ENCODE measurements around the gene TEFM.
A peak's percentile ranks its signal among the peaks of the same experiment; 100 is the strongest.
"Not testable (repeated sequence)": the region's sequence is repeated elsewhere in the genome, so short reads cannot be mapped to it uniquely, and the experiment has no call there.

The TEFM gene

GRCh38 chr17:30942308-30943079 is 36.5 kb upstream of the TEFM start:
- TF ChIP-seq CTCF (IDR thresholded peaks at IDR 0.05; ENCODE audit: low read depth, low read length, poor library complexity, severe bottlenecking) (no peak), EZH2phosphoT487 (IDR thresholded peaks at IDR 0.05; ENCODE audit: borderline replicate concordance, low read length) (no peak)
- Histone ChIP-seq H3K4me2 (ENCODE audit: low read length) (no peak overlapping the region), H3K9me2 (replicated peaks; ENCODE audit: control insufficient read depth, low read length) (no peaks in the 10 kb centered on the region)

GRCh38 chr17:30939051-30939689 is 33.1 kb upstream of the TEFM start:
- H3K36me3 ChIP-seq (ENCODE audit: control insufficient read depth, low read length), result no peaks in the 10 kb centered on the region
- H3K9me2 ChIP-seq (replicated peaks; ENCODE audit: control insufficient read depth, low read length), result no peaks in the 10 kb centered on the region
- no peaks in the 10 kb centered on the region for H3K27me3 ChIP-seq (ENCODE audit: control insufficient read depth, low read length)
- H3F3A ChIP-seq (ENCODE audit: control insufficient read depth, insufficient read depth), result no peaks in the 10 kb centered on the region
- TF ChIP-seq CTCF (IDR thresholded peaks at IDR 0.05; ENCODE audit: low read depth, low read length, poor library complexity, severe bottlenecking) (no peak), EZH2phosphoT487 (IDR thresholded peaks at IDR 0.05; ENCODE audit: borderline replicate concordance, low read length) (no peak)
- no peaks in the 10 kb centered on the region for H4K20me1 ChIP-seq (ENCODE audit: control insufficient read depth, insufficient read depth, low read depth, low read length)
- H3K4me3 ChIP-seq (ENCODE audit: low read length), result peak overlapping the region; percentile 1; the same call in 1 of the 2 replicates
- no peaks in the 10 kb centered on the region for H3K79me2 ChIP-seq (ENCODE audit: control insufficient read depth, low read length)
- H3K4me2 ChIP-seq (ENCODE audit: low read length), result peak overlapping the region; percentile 41
- H3K9me3 ChIP-seq (ENCODE audit: control insufficient read depth, insufficient read depth, low read length), result no peaks in the 10 kb centered on the region
- peaks cover 10% of the 10 kb centered on the region for H3K4me1 ChIP-seq (ENCODE audit: control insufficient read depth, low read length)
- H3K27ac ChIP-seq (ENCODE audit: low read depth, low read length), result no peak overlapping the region

More at GRCh38 chr17:30942308-30943079, 36.5 kb upstream of the TEFM start:
- no peak overlapping the region for H3K4me3 ChIP-seq (ENCODE audit: low read length)
- H3K9me3 ChIP-seq (ENCODE audit: control insufficient read depth, insufficient read depth, low read length), result no peaks in the 10 kb centered on the region
- no peaks in the 10 kb centered on the region for H4K20me1 ChIP-seq (ENCODE audit: control insufficient read depth, insufficient read depth, low read depth, low read length)
- no peaks in the 10 kb centered on the region for H3K79me2 ChIP-seq (ENCODE audit: control insufficient read depth, low read length)
- no peaks in the 10 kb centered on the region for H3K27me3 ChIP-seq (ENCODE audit: control insufficient read depth, low read length)
- no peaks in the 10 kb centered on the region for H3K36me3 ChIP-seq (ENCODE audit: control insufficient read depth, low read length)
- no peak overlapping the region for H3K27ac ChIP-seq (ENCODE audit: low read depth, low read length)
- H3K4me1 ChIP-seq (ENCODE audit: control insufficient read depth, low read length), result peaks cover 10% of the 10 kb centered on the region
- no peaks in the 10 kb centered on the region for H3F3A ChIP-seq (ENCODE audit: control insufficient read depth, insufficient read depth)

GRCh38 chr17:30933966-30934365 is 27.9 kb upstream of the TEFM start:
- H3K4me3 ChIP-seq (ENCODE audit: low read length), result no peak overlapping the region
- H3K27me3 ChIP-seq (ENCODE audit: control insufficient read depth, low read length), result no peaks in the 10 kb centered on the region
- H3K36me3 ChIP-seq (ENCODE audit: control insufficient read depth, low read length), result no peaks in the 10 kb centered on the region
- no peaks in the 10 kb centered on the region for H3K9me3 ChIP-seq (ENCODE audit: control insufficient read depth, insufficient read depth, low read length)
- H3K4me2 ChIP-seq (ENCODE audit: low read length), result no peak overlapping the region
- no peaks in the 10 kb centered on the region for H3K79me2 ChIP-seq (ENCODE audit: control insufficient read depth, low read length)
- H3K4me1 ChIP-seq (ENCODE audit: control insufficient read depth, low read length), result peaks cover 3% of the 10 kb centered on the region
- H3F3A ChIP-seq (ENCODE audit: control insufficient read depth, insufficient read depth), result no peaks in the 10 kb centered on the region
- TF ChIP-seq EZH2phosphoT487 (IDR thresholded peaks at IDR 0.05; ENCODE audit: borderline replicate concordance, low read length), result no peak
- TF ChIP-seq CTCF (IDR thresholded peaks at IDR 0.05; ENCODE audit: low read depth, low read length, poor library complexity, severe bottlenecking), result no peak
- no peak overlapping the region for H3K27ac ChIP-seq (ENCODE audit: low read depth, low read length)
- no peaks in the 10 kb centered on the region for H4K20me1 ChIP-seq (ENCODE audit: control insufficient read depth, insufficient read depth, low read depth, low read length)
- H3K9me2 ChIP-seq (replicated peaks; ENCODE audit: control insufficient read depth, low read length), result no peaks in the 10 kb centered on the region

- H3K27me3 ChIP-seq (ENCODE audit: control insufficient read depth, low read length); H3K9me3 ChIP-seq (ENCODE audit: control insufficient read depth, insufficient read depth, low read length); H3K36me3 ChIP-seq (ENCODE audit: control insufficient read depth, low read length); H3K4me1 ChIP-seq (ENCODE audit: control insufficient read depth, low read length); H4K20me1 ChIP-seq (ENCODE audit: control insufficient read depth, insufficient read depth, low read depth, low read length); H3K4me2 ChIP-seq (ENCODE audit: low read length); H3F3A ChIP-seq (ENCODE audit: control insufficient read depth, insufficient read depth); H3K9me2 ChIP-seq (replicated peaks; ENCODE audit: control insufficient read depth, low read length); H3K4me3 ChIP-seq (ENCODE audit: low read length); H3K27ac ChIP-seq (ENCODE audit: low read depth, low read length); H3K79me2 ChIP-seq (ENCODE audit: control insufficient read depth, low read length): not testable (repeated sequence)
Measured at GRCh38 chr17:30931582-30931981, 25.5 kb upstream of the TEFM start.

Measured in DOHH2 (cell line).